HG03457 (cell line): ENCODE measurements around the gene KLC4.

Experiments
- ATAC-seq: cut with Tn5 transposase; IDR thresholded peaks from one replicate; pipeline ENCODE4 v1.9.1; 2021; ENCODE audit warnings: moderate number of reproducible peaks; ENCODE audit not compliant: unreplicated experiment

The KLC4 gene

GRCh38 chr6:43120944-43121913 lies 61.8 kb downstream of the KLC4 start:
- no peak for ATAC-seq

- no peak for ATAC-seq
Observed at GRCh38 chr6:43122146-43122545, 62.7 kb downstream of the KLC4 start.

DNA sequence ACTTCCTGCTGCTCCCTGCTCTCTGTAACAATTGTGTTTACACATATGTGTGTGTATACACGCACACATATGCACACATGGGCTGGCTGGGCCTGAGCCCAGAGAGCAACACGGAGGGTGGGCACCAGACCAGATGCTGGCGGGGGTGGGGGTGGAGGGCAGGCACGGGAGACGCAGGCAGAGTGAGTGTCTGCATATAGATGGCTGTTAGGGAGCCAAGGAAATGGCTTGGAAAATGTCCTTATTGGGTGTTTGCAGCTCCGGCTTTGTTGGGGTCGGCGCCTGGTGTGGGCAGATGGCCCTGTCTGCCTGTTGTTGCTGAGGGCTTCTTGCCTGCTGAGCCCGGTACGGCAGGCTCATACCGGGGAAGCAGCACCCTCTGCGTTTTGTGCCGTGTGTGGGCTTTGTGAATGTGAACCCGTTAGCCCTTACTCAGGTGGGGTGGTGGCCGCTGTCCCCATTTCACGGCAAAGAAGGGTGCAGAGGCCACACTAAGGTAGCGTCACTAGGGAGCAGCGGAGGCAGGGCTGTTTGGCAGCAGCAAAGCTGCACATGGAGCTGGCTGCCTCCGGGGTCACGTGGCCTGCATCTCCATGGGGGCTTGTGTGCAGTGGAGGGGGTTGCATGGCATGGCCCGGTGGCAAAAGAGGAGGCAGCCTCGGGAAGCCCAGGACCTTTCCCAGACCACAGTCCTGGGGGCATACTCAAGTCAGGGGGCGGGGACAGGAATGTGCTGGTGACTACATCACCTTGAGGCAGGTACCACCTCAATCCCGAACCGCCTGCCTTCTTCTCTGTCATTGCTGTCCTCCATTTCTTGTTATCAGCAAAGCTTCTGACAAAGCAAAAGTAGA lies 64.3 kb downstream of the KLC4 start:
- ATAC-seq = no peak

GRCh38 chr6:43124481-43124880 lies 65.0 kb downstream of the KLC4 start:
- no peak for ATAC-seq
